GM12878 (cell line): ENCODE measurements around the gene VIPAS39. TPM values are rescaled to one million over a fixed set of nuclear protein-coding genes. Genes with fewer than 3 reads are reported as not detected.

Experiments
- ATAC-seq: fragments of 200-7000 bp; cut with Tn5 transposase; 3 replicates; pipeline ENCODE4 v1.9.1; 2020; ENCODE audit warnings: mild to moderate bottlenecking, moderate library complexity
- BruUV-seq: library from RNA; stranded (reverse); fragments of 400-500 nt; replicated peaks from 2 replicates; lab custom pipeline; 2021; lab: Mats Ljungman, UMichigan
- CTCF ChIA-PET: fragments of 300-600 bp; sonication (Branson Sonifier 250); formaldehyde crosslinking; extraction: SDS; loops from one replicate; lab custom pipeline; 2021; ENCODE audit warnings: inconsistent platforms; lab: Yijun Ruan, JAX
- POLR2A ChIA-PET: fragments of 350-600 bp; formaldehyde crosslinking; extraction: SDS; loops from one replicate; lab custom pipeline; 2021; ENCODE audit warnings: inconsistent platforms; lab: Charles Lee
- RAD21 ChIA-PET: fragments of 300-600 bp; sonication (Branson Sonifier 250); formaldehyde crosslinking; loops from one replicate; lab custom pipeline; 2023; ENCODE audit warnings: antibody characterized with exemption; ENCODE audit not compliant: unreplicated experiment; lab: Charles Lee
- SMC1A ChIA-PET: fragments of 300-600 bp; sonication (Branson Sonifier 250); formaldehyde crosslinking; loops from one replicate; lab custom pipeline; 2023; ENCODE audit not compliant: unreplicated experiment, uncharacterized antibody; lab: Charles Lee
- DNase-seq: peaks from one replicate; pipeline ENCODE4 v3.0.0-alpha.2; 2011; ENCODE audit warnings: low read depth, low spot score
- FAIRE-seq: peaks from 3 replicates; lab custom pipeline; 2011; peaks lifted over from hg19 to GRCh38; lab: Jason Lieb, UNC
- H2AFZ ChIP-seq: 2 replicates; pipeline ENCODE4 v1.6.0; 2011; ENCODE audit warnings: low read depth, low read length, control low read depth; ENCODE audit not compliant: control insufficient read depth
- H3K27ac ChIP-seq: 2 replicates; pipeline ENCODE4 v1.5.1; 2011; ENCODE audit warnings: control low read depth; ENCODE audit not compliant: control insufficient read depth, insufficient read depth
- H3K27me3 ChIP-seq, 2 experiments: replicated peaks in 1 of 2; 2 replicates each; pipeline versions ENCODE4 v1.6.0 to v1.6.1; 2011; ENCODE audit warnings: low read length in 1 of 2; ENCODE audit not compliant: control insufficient read depth in 2 of 2, insufficient read depth in 2 of 2
- H3K36me3 ChIP-seq, 2 experiments: 2 replicates each; pipeline ENCODE4 v1.5.1; 2011; ENCODE audit warnings: low read length in 1 of 2; ENCODE audit not compliant: control insufficient read depth in 2 of 2, insufficient read depth in 2 of 2
- H3K4me1 ChIP-seq: 2 replicates; pipeline ENCODE4 v1.6.1; 2011; ENCODE audit warnings: mild to moderate bottlenecking, low read length, moderate library complexity, mixed read lengths; ENCODE audit not compliant: control insufficient read depth, insufficient read depth
- H3K4me2 ChIP-seq: 2 replicates; pipeline ENCODE4 v1.6.0; 2011; ENCODE audit warnings: control low read depth; ENCODE audit not compliant: control insufficient read depth, insufficient read depth
- H3K4me3 ChIP-seq: fragments of 200-600 bp; sonication (generic); 2 replicates; pipeline ENCODE4 v1.5.1; 2016
- H3K79me2 ChIP-seq: 2 replicates; pipeline ENCODE4 v1.6.0; 2011; ENCODE audit warnings: low read length; ENCODE audit not compliant: control insufficient read depth, insufficient read depth
- H3K9ac ChIP-seq: 2 replicates; pipeline ENCODE4 v1.8.0; 2011; ENCODE audit warnings: low read length, control low read depth, mixed read lengths; ENCODE audit not compliant: control insufficient read depth, insufficient read depth
- H3K9me3 ChIP-seq: replicated peaks from 3 replicates; pipeline ENCODE4 v1.5.1; 2011; ENCODE audit warnings: mild to moderate bottlenecking, low read length; ENCODE audit not compliant: control insufficient read depth, insufficient read depth
- H4K20me1 ChIP-seq: 2 replicates; pipeline ENCODE4 v1.6.0; 2011; ENCODE audit not compliant: control insufficient read depth, insufficient read depth
- CHD1 ChIP-seq: IDR thresholded peaks from 2 replicates; pipeline ENCODE4 v1.6.1; 2012; ENCODE audit warnings: low read depth, low read length, improper control_type of control experiment
- GATAD2B ChIP-seq: fragments of 450-650 bp; conservative IDR thresholded peaks from 2 replicates; pipeline ENCODE4 v1.6.1; 2017; ENCODE audit warnings: low read depth, mild to moderate bottlenecking, moderate library complexity
- KLF5 ChIP-seq: fragments of 450-650 bp; IDR thresholded peaks from 2 replicates; pipeline ENCODE4 v1.6.1; 2014; ENCODE audit warnings: mild to moderate bottlenecking; ENCODE audit not compliant: partially characterized antibody
- MAX ChIP-seq: IDR thresholded peaks from 2 replicates; pipeline ENCODE4 v1.6.1; 2012; ENCODE audit warnings: low read depth, low read length, improper control_type of control experiment
- MXI1 ChIP-seq: fragments of 150-350 bp; IDR thresholded peaks from 2 replicates; pipeline ENCODE4 v1.6.1; 2011; ENCODE audit warnings: low read depth, mild to moderate bottlenecking, inconsistent platforms, low read length, improper control_type of control experiment
- POLR2A ChIP-seq: IDR thresholded peaks from 2 replicates; pipeline ENCODE4 v1.6.1; 2011; ENCODE audit warnings: low read depth, mild to moderate bottlenecking, low read length
- POLR2AphosphoS5 ChIP-seq: IDR thresholded peaks from 2 replicates; pipeline ENCODE4 v1.6.1; 2011; ENCODE audit warnings: mild to moderate bottlenecking, low read length, inconsistent platforms
- RB1 ChIP-seq: fragments of 450-650 bp; formaldehyde crosslinking; IDR thresholded peaks from 2 replicates; pipeline ENCODE4 v1.6.1; 2017; ENCODE audit warnings: mild to moderate bottlenecking, borderline replicate concordance
- SMAD5 ChIP-seq: IDR thresholded peaks from 2 replicates; pipeline ENCODE4 v1.6.1; 2016; ENCODE audit warnings: antibody characterized with exemption, low read depth
- ZSCAN29 ChIP-seq: fragments of 450-650 bp; IDR thresholded peaks from 2 replicates; pipeline ENCODE4 v1.6.1; 2017; ENCODE audit warnings: mild to moderate bottlenecking, moderate library complexity
- WGBS: methylation state at CpG from one replicate; pipeline ENCODE4 v1.1.6; 2016; ENCODE audit warnings: low lambda C conversion rate; ENCODE audit not compliant: insufficient replicate concordance, insufficient coverage; ENCODE audit errors: missing lambda C conversion rate; 5-methylcytosine and 5-hydroxymethylcytosine counted together
- in situ Hi-C: fragments of 300-500 bp; cut with MboI; formaldehyde crosslinking; loops from 9 replicates; pipeline ENCODE4 v1.14.3; 2018; ENCODE audit warnings: mixed read lengths
- intact Hi-C: fragments of 100-400 bp; cut with micrococcal nuclease; formaldehyde crosslinking; loops from one replicate; pipeline ENCODE4 v1.14.2; 2022; ENCODE audit not compliant: unreplicated experiment
- polyA plus RNA-seq, 11 experiments: library from polyadenylated mRNA; depleted of rRNA in 4 of 11; unstranded in 6 of 11; stranded (reverse) in 5 of 11; fragments of >200 nt; fragmentation: Nextera tagmentation in 4 of 11; fragmentation: Illumina TruSeq in 1 of 11; extraction: Ambion mirVana in 4 of 11; extraction: Trizol in 1 of 11; gene quantifications; 1 replicate in 1 of 11; 2 replicates in 10 of 11; pipeline versions ENCODE4 v1.2.1 to v1.2.3, GENCODE V29; 2011 to 2016; ENCODE audit warnings: inconsistent platforms in 2 of 11, missing spikeins in 2 of 11, low read depth in 1 of 11
- total RNA-seq, 4 experiments: library from RNA; depleted of rRNA in 3 of 4; stranded (reverse); fragments of >200 nt in 3 of 4; fragmentation: Illumina TruSeq in 1 of 4; extraction: Trizol in 1 of 4; gene quantifications; 2 replicates each; pipeline versions ENCODE4 v1.2.1 to v1.2.3, GENCODE V29; 2013 to 2021
- TF ChIP-seq, protein P1 (sequence below): IDR thresholded peaks from 2 replicates; pipeline ENCODE4 v1.6.1; 2011; ENCODE audit warnings: low read depth, low read length, improper control_type of control experiment, borderline replicate concordance
- TF ChIP-seq, protein P2 (sequence below): fragments of 150-350 bp; IDR thresholded peaks from 2 replicates; pipeline ENCODE4 v1.6.1; 2016; ENCODE audit warnings: low read depth, low read length

VIPAS39 gene
- total and polyA plus RNA-seq, 10 of the 15 experiments (the other 5 are each of a cell fraction or from before 2014, with no cell fraction given) = 6.7 to 38.8 (median 18.5) TPM

- no TSS peak for BruUV-seq
- no peak overlapping the region for H2AFZ ChIP-seq
- no peaks in the 10 kb centered on the region for H3K27me3 ChIP-seq
- DNase-seq = no peak
- POLR2A ChIA-PET = no interaction called here
- SMC1A ChIA-PET = no interaction called here
- intact Hi-C loops = no loop called here
- ATAC-seq = no peak
- H3K36me3 ChIP-seq = peaks cover 9 to 22% of the 10 kb centered on the region in 2 experiments; a peak in 3 of 4 replicates
- no peaks in the 10 kb centered on the region for H4K20me1 ChIP-seq
- FAIRE-seq = no peak
- H3K4me3 ChIP-seq = no peak overlapping the region
- no peaks in the 10 kb centered on the region for H3K9me3 ChIP-seq
- CTCF ChIA-PET = no interaction called here
- H3K4me2 ChIP-seq = no peak overlapping the region
- no peaks in the 10 kb centered on the region for H3K79me2 ChIP-seq
- no peak overlapping the region for H3K27ac ChIP-seq
- RAD21 ChIA-PET = no interaction called here
- no peak for TF ChIP-seq GATAD2B
- TF ChIP-seq POLR2A = 0 out of 2 replicates have a peak, but pooled peaks have one; percentile 18
- no peaks in the 10 kb centered on the region for H3K4me1 ChIP-seq
- WGBS = 75% methylated on average over 5 of the region's 5 CpGs
- H3K9ac ChIP-seq = no peak overlapping the region
- in situ Hi-C loops = no loop called here
These were observed 12.9 kb upstream of the VIPAS39 start for GRCh38 chr14:77470224-77470870.

GRCh38 chr14:77469539-77469938 lies 12.1 kb upstream of the VIPAS39 start:
- no peaks in the 10 kb centered on the region for H3K79me2 ChIP-seq
- BruUV-seq = no TSS peak
- no peak for FAIRE-seq
- H3K4me2 ChIP-seq = no peak overlapping the region
- H3K36me3 ChIP-seq = peaks cover 9 to 27% of the 10 kb centered on the region in 2 experiments
- no peak overlapping the region for H3K4me3 ChIP-seq
- H3K9me3 ChIP-seq = no peaks in the 10 kb centered on the region
- intact Hi-C loops (no loop called here), in situ Hi-C loops (no loop called here)
- ChIA-PET RAD21 (no interaction called here), POLR2A (no interaction called here), CTCF (interaction anchor here (0.6 to 2.8 kb wide), 3 partner anchors 9 to 59 kb away, joined by 3 to 26 read pairs (median 3); no protein-coding TSS in a partner anchor), SMC1A (interaction anchor here (2.8 kb wide), 1 partner anchor 10 kb away, joined by 12 read pairs; no protein-coding TSS in a partner anchor)
- no peak for DNase-seq
- no peak for ATAC-seq
- 100% methylated on average over 1 of the region's 1 CpG for WGBS
- no peaks in the 10 kb centered on the region for H3K4me1 ChIP-seq
- no peak overlapping the region for H3K27ac ChIP-seq
- no peak overlapping the region for H3K9ac ChIP-seq
- H4K20me1 ChIP-seq = no peaks in the 10 kb centered on the region
- H2AFZ ChIP-seq = no peak overlapping the region
- no peaks in the 10 kb centered on the region for H3K27me3 ChIP-seq
- no peak for TF ChIP-seq CHD1
- no peak for TF ChIP-seq POLR2AphosphoS5
- TF ChIP-seq MXI1 = no peak
- TF ChIP-seq ZSCAN29 = no peak
- TF ChIP-seq POLR2A = no peak
- TF ChIP-seq, protein P1, sequence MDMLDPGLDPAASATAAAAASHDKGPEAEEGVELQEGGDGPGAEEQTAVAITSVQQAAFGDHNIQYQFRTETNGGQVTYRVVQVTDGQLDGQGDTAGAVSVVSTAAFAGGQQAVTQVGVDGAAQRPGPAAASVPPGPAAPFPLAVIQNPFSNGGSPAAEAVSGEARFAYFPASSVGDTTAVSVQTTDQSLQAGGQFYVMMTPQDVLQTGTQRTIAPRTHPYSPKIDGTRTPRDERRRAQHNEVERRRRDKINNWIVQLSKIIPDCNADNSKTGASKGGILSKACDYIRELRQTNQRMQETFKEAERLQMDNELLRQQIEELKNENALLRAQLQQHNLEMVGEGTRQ = no peak
- no peak for TF ChIP-seq RB1
- TF ChIP-seq SMAD5 = no peak
- no peak for TF ChIP-seq MAX
- no peak for TF ChIP-seq KLF5
- TF ChIP-seq, protein P2, sequence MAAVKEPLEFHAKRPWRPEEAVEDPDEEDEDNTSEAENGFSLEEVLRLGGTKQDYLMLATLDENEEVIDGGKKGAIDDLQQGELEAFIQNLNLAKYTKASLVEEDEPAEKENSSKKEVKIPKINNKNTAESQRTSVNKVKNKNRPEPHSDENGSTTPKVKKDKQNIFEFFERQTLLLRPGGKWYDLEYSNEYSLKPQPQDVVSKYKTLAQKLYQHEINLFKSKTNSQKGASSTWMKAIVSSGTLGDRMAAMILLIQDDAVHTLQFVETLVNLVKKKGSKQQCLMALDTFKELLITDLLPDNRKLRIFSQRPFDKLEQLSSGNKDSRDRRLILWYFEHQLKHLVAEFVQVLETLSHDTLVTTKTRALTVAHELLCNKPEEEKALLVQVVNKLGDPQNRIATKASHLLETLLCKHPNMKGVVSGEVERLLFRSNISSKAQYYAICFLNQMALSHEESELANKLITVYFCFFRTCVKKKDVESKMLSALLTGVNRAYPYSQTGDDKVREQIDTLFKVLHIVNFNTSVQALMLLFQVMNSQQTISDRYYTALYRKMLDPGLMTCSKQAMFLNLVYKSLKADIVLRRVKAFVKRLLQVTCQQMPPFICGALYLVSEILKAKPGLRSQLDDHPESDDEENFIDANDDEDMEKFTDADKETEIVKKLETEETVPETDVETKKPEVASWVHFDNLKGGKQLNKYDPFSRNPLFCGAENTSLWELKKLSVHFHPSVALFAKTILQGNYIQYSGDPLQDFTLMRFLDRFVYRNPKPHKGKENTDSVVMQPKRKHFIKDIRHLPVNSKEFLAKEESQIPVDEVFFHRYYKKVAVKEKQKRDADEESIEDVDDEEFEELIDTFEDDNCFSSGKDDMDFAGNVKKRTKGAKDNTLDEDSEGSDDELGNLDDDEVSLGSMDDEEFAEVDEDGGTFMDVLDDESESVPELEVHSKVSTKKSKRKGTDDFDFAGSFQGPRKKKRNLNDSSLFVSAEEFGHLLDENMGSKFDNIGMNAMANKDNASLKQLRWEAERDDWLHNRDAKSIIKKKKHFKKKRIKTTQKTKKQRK = no peak
